ENCODE measurements around the gene CNTLN. TPM values are rescaled to one million over a fixed set of nuclear protein-coding genes. Genes with fewer than 3 reads are reported as not detected.

Gene CNTLN
- total and polyA plus RNA-seq, 2 of the 8 experiments (the other 6 are each of a cell fraction or from before 2014, with no cell fraction given): 4.8 to 10.8 TPM

DNA sequence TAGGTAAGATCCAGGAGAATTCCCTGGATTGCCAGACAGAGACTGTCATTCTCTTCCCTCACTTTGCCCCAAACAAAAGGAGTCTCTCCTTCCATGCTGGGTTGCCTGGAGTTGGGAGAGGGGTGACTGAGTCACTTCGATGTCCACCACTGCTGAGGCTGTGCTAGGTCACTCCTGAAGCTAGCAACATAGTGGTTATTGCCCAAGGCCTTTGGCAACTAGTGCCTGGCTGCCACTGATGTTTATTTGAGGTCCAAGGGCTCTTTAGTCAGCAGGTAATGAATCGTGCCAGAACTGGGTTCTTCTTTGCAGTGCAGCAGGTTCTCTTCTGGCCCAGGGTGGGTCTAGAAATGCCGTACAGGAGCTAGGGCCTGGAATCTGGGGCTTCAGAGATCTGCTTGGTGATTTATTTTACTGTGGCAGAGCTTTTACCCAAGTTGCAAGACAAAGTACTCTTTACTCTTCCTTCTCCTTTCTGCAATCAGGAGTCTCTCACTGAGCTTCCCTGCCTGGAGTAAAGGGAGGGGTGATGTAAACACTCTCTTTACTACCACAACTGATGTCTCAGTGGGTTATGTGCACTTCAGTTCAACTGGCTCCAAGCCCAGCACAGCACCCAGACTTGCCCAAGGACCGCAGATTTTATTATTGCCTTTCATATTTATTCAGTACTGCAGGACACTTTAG lies 288.3 kb downstream of the CNTLN start (continued):
- TF ChIP-seq, protein P1, sequence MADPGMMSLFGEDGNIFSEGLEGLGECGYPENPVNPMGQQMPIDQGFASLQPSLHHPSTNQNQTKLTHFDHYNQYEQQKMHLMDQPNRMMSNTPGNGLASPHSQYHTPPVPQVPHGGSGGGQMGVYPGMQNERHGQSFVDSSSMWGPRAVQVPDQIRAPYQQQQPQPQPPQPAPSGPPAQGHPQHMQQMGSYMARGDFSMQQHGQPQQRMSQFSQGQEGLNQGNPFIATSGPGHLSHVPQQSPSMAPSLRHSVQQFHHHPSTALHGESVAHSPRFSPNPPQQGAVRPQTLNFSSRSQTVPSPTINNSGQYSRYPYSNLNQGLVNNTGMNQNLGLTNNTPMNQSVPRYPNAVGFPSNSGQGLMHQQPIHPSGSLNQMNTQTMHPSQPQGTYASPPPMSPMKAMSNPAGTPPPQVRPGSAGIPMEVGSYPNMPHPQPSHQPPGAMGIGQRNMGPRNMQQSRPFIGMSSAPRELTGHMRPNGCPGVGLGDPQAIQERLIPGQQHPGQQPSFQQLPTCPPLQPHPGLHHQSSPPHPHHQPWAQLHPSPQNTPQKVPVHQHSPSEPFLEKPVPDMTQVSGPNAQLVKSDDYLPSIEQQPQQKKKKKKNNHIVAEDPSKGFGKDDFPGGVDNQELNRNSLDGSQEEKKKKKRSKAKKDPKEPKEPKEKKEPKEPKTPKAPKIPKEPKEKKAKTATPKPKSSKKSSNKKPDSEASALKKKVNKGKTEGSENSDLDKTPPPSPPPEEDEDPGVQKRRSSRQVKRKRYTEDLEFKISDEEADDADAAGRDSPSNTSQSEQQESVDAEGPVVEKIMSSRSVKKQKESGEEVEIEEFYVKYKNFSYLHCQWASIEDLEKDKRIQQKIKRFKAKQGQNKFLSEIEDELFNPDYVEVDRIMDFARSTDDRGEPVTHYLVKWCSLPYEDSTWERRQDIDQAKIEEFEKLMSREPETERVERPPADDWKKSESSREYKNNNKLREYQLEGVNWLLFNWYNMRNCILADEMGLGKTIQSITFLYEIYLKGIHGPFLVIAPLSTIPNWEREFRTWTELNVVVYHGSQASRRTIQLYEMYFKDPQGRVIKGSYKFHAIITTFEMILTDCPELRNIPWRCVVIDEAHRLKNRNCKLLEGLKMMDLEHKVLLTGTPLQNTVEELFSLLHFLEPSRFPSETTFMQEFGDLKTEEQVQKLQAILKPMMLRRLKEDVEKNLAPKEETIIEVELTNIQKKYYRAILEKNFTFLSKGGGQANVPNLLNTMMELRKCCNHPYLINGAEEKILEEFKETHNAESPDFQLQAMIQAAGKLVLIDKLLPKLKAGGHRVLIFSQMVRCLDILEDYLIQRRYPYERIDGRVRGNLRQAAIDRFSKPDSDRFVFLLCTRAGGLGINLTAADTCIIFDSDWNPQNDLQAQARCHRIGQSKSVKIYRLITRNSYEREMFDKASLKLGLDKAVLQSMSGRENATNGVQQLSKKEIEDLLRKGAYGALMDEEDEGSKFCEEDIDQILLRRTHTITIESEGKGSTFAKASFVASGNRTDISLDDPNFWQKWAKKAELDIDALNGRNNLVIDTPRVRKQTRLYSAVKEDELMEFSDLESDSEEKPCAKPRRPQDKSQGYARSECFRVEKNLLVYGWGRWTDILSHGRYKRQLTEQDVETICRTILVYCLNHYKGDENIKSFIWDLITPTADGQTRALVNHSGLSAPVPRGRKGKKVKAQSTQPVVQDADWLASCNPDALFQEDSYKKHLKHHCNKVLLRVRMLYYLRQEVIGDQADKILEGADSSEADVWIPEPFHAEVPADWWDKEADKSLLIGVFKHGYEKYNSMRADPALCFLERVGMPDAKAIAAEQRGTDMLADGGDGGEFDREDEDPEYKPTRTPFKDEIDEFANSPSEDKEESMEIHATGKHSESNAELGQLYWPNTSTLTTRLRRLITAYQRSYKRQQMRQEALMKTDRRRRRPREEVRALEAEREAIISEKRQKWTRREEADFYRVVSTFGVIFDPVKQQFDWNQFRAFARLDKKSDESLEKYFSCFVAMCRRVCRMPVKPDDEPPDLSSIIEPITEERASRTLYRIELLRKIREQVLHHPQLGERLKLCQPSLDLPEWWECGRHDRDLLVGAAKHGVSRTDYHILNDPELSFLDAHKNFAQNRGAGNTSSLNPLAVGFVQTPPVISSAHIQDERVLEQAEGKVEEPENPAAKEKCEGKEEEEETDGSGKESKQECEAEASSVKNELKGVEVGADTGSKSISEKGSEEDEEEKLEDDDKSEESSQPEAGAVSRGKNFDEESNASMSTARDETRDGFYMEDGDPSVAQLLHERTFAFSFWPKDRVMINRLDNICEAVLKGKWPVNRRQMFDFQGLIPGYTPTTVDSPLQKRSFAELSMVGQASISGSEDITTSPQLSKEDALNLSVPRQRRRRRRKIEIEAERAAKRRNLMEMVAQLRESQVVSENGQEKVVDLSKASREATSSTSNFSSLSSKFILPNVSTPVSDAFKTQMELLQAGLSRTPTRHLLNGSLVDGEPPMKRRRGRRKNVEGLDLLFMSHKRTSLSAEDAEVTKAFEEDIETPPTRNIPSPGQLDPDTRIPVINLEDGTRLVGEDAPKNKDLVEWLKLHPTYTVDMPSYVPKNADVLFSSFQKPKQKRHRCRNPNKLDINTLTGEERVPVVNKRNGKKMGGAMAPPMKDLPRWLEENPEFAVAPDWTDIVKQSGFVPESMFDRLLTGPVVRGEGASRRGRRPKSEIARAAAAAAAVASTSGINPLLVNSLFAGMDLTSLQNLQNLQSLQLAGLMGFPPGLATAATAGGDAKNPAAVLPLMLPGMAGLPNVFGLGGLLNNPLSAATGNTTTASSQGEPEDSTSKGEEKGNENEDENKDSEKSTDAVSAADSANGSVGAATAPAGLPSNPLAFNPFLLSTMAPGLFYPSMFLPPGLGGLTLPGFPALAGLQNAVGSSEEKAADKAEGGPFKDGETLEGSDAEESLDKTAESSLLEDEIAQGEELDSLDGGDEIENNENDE (IDR thresholded peaks at IDR 0.05; ENCODE audit: insufficient replicate concordance, low read length): no peak
- TF ChIP-seq POLR2A (IDR thresholded peaks at IDR 0.05; ENCODE audit: control extremely low read depth in 1 of 2, low read depth in 2 of 2, low read length in 2 of 2) (no peak), RBBP5 (IDR thresholded peaks at IDR 0.05; ENCODE audit: borderline replicate concordance, low read depth, low read length) (no peak), CBX5 (IDR thresholded peaks at IDR 0.05; ENCODE audit: low read depth, low read length) (no peak), CREB1 (IDR thresholded peaks at IDR 0.05) (no peak), MAFK (IDR thresholded peaks at IDR 0.05; ENCODE audit: low read depth, low read length) (no peak), BCL11A (IDR thresholded peaks at IDR 0.05; ENCODE audit: low read depth in 2 of 2, low read length in 2 of 2) (no peak), CBX8 (IDR thresholded peaks at IDR 0.05; ENCODE audit: borderline replicate concordance, low read depth, low read length) (no peak)
- TF ChIP-seq, protein P2, sequence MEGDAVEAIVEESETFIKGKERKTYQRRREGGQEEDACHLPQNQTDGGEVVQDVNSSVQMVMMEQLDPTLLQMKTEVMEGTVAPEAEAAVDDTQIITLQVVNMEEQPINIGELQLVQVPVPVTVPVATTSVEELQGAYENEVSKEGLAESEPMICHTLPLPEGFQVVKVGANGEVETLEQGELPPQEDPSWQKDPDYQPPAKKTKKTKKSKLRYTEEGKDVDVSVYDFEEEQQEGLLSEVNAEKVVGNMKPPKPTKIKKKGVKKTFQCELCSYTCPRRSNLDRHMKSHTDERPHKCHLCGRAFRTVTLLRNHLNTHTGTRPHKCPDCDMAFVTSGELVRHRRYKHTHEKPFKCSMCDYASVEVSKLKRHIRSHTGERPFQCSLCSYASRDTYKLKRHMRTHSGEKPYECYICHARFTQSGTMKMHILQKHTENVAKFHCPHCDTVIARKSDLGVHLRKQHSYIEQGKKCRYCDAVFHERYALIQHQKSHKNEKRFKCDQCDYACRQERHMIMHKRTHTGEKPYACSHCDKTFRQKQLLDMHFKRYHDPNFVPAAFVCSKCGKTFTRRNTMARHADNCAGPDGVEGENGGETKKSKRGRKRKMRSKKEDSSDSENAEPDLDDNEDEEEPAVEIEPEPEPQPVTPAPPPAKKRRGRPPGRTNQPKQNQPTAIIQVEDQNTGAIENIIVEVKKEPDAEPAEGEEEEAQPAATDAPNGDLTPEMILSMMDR (IDR thresholded peaks at IDR 0.05; ENCODE audit: control extremely low read depth in 1 of 3, insufficient read depth in 1 of 3, low read depth in 1 of 3, low read length in 3 of 3): no peak
